ENCODE data around the gene SLC39A8. TPM values are rescaled to one million over a fixed set of nuclear protein-coding genes. Genes with fewer than 3 reads are reported as not detected.

SLC39A8 gene
- total RNA-seq, 1 experiment from 2014 or later: 35.9 TPM

- no peak for DNase-seq (ENCODE audit: low spot score)
- H3K4me1 Mint-ChIP-seq: peaks cover 7% of the 10 kb centered on the region
- peaks cover 51% of the 10 kb centered on the region for H3K9me3 Mint-ChIP-seq
- no peak overlapping the region for H3K4me3 Mint-ChIP-seq
- H3K36me3 Mint-ChIP-seq: peaks cover 43% of the 10 kb centered on the region
- H3K27me3 Mint-ChIP-seq (ENCODE audit: low read depth): no peaks in the 10 kb centered on the region
- ChIA-PET CTCF (no interaction called here), POLR2A (no interaction called here)
- TF ChIP-seq ZMAT4 (CRISPR knock-in tag; IDR thresholded peaks at IDR 0.05) (no peak), ETV6 (CRISPR knock-in tag; IDR thresholded peaks at IDR 0.05) (no peak), HMGA2 (CRISPR knock-in tag; IDR thresholded peaks at IDR 0.05) (no peak), FOXJ3 (CRISPR knock-in tag; IDR thresholded peaks at IDR 0.05; ENCODE audit: borderline replicate concordance) (no peak), ZBTB43 (CRISPR knock-in tag; IDR thresholded peaks at IDR 0.05) (no peak), ATF1 (CRISPR knock-in tag; IDR thresholded peaks at IDR 0.05) (no peak), CTCF (IDR thresholded peaks at IDR 0.05) (no peak), KAT7 (CRISPR knock-in tag; IDR thresholded peaks at IDR 0.05; ENCODE audit: borderline replicate concordance) (no peak), ZNF425 (CRISPR knock-in tag; conservative IDR thresholded peaks at IDR 0.05) (no peak), ZNF219 (CRISPR knock-in tag; IDR thresholded peaks at IDR 0.05; ENCODE audit: borderline replicate concordance) (no peak), NFE2L1 (CRISPR knock-in tag; IDR thresholded peaks at IDR 0.05) (no peak), ZNF416 (CRISPR knock-in tag; IDR thresholded peaks at IDR 0.05) (no peak), JUN (CRISPR knock-in tag; IDR thresholded peaks at IDR 0.05) (no peak), SOX15 (CRISPR knock-in tag; IDR thresholded peaks at IDR 0.05) (no peak), ZNF317 (CRISPR knock-in tag; IDR thresholded peaks at IDR 0.05; ENCODE audit: borderline replicate concordance, low read depth) (no peak)
- TF ChIP-seq, protein P1, sequence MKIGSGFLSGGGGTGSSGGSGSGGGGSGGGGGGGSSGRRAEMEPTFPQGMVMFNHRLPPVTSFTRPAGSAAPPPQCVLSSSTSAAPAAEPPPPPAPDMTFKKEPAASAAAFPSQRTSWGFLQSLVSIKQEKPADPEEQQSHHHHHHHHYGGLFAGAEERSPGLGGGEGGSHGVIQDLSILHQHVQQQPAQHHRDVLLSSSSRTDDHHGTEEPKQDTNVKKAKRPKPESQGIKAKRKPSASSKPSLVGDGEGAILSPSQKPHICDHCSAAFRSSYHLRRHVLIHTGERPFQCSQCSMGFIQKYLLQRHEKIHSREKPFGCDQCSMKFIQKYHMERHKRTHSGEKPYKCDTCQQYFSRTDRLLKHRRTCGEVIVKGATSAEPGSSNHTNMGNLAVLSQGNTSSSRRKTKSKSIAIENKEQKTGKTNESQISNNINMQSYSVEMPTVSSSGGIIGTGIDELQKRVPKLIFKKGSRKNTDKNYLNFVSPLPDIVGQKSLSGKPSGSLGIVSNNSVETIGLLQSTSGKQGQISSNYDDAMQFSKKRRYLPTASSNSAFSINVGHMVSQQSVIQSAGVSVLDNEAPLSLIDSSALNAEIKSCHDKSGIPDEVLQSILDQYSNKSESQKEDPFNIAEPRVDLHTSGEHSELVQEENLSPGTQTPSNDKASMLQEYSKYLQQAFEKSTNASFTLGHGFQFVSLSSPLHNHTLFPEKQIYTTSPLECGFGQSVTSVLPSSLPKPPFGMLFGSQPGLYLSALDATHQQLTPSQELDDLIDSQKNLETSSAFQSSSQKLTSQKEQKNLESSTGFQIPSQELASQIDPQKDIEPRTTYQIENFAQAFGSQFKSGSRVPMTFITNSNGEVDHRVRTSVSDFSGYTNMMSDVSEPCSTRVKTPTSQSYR (CRISPR knock-in tag; IDR thresholded peaks at IDR 0.05): no peak
- TF ChIP-seq, protein P2, sequence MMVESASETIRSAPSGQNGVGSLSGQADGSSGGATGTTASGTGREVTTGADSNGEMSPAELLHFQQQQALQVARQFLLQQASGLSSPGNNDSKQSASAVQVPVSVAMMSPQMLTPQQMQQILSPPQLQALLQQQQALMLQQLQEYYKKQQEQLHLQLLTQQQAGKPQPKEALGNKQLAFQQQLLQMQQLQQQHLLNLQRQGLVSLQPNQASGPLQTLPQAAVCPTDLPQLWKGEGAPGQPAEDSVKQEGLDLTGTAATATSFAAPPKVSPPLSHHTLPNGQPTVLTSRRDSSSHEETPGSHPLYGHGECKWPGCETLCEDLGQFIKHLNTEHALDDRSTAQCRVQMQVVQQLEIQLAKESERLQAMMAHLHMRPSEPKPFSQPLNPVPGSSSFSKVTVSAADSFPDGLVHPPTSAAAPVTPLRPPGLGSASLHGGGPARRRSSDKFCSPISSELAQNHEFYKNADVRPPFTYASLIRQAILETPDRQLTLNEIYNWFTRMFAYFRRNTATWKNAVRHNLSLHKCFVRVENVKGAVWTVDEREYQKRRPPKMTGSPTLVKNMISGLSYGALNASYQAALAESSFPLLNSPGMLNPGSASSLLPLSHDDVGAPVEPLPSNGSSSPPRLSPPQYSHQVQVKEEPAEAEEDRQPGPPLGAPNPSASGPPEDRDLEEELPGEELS (CRISPR knock-in tag; IDR thresholded peaks at IDR 0.05): no peak
- ATAC-seq: no peak
- H3K27ac Mint-ChIP-seq: no peak overlapping the region
Observed at GRCh38 chr4:102234243-102234838, 110.9 kb downstream of the SLC39A8 start.
